NCI-H748 treated with DMSO at 0.1 percent for 48 hours (cell line): ENCODE results near the gene POTEG.
"Not testable (repeated sequence)": the region's sequence is repeated elsewhere in the genome, so short reads cannot be mapped to it uniquely, and the experiment has no call there.

Experiments
- DNase-seq: peaks from one replicate; lab custom pipeline; 2025; lab: John Stamatoyannopoulos, UW

POTEG gene

GRCh38 chr14:19434241-19434640, at the start of gene POTEG:
POTEG (minus strand) TSS chr14:19434341; CDS start chr14:19434289, 52 bp downstream.
- not testable (repeated sequence) for DNase-seq

GRCh38 chr14:19482093-19482492, 48.0 kb upstream of the POTEG start:
- DNase-seq, result not testable (repeated sequence)

DNA sequence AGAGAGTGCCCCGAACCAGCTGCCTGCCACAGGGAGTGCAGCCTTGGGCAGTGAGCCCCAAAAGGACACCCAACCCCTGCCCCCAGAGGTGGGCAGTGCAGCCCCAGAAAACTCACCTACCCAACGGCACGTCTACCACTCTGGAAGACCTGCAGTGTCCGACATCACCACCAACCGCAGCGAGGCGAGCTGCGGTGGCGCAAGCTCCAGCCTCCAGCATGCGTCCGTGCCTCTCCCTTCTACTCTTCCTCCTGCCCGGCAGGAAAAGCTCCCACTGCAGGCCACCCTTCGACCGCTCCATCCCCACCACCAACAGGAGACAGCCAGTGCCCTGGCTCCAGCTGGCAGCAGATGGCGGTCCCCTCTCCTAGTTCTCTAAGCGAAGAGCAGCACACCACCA, 47.3 kb upstream of the POTEG start:
- DNase-seq, result not testable (repeated sequence)

GRCh38 chr14:19480491-19480890, 46.4 kb upstream of the POTEG start:
- not testable (repeated sequence) for DNase-seq

DNA sequence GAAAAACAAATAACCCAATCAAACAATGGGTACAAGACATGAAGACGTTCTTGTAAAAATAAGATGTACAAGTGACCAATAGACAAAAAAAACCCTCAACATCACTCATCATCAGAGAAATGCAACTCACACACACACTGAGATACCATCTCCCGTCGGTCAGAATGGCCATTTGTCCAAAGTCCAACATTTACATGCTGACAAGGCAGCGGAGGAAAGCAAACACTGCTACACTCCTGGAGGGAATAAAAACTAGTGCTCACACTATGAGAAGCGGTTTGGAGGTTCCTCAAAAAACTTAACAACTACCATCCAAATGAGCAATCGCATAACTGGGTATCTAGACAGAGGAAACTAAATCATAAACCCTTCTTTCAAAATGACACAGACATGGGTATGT, 11.6 kb upstream of the POTEG start:
- DNase-seq, result not testable (repeated sequence)

- DNase-seq, result not testable (repeated sequence)
Observed at GRCh38 chr14:19439826-19440225, 5.7 kb upstream of the POTEG start.

GRCh38 chr14:19439219-19439618, 5.1 kb upstream of the POTEG start:
- not testable (repeated sequence) for DNase-seq

GRCh38 chr14:19437126-19437443, 2.9 kb upstream of the POTEG start:
- DNase-seq, result not testable (repeated sequence)

GRCh38 chr14:19436311-19437125, 2.4 kb upstream of the POTEG start:
- not testable (repeated sequence) for DNase-seq

- DNase-seq, result not testable (repeated sequence)
Observed at GRCh38 chr14:19435852-19436251, 1.7 kb upstream of the POTEG start.

- DNase-seq, result not testable (repeated sequence)
Observed at GRCh38 chr14:19434891-19435290, 750 bp upstream of the POTEG start.

DNA sequence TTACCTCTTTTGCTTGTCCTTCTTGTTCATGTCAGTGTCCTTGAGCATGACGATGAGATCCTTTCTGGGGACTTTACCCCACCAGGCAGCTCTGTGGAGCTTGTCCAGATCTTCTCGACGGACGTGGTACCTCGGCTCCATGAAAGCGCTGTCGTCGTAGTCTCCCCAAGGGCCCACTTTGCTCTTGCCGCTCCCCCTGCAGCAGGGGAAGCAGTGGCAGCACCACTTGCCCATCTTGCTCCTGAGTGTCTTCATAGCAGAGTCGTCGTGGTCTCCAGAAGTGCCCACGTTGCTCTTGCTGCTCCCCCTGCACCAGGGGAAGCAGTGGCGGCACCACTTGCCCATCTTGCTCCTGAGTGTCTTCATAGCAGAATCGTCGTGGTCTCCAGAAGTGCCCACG, 376 bp downstream of the POTEG start:
- not testable (repeated sequence) for DNase-seq

GRCh38 chr14:19408519-19408918, 25.6 kb downstream of the POTEG start:
- DNase-seq, result not testable (repeated sequence)

GRCh38 chr14:19402097-19402496, 32.0 kb downstream of the POTEG start:
- not testable (repeated sequence) for DNase-seq

- DNase-seq, result not testable (repeated sequence)
Observed at GRCh38 chr14:19394727-19395126, 39.4 kb downstream of the POTEG start.

- DNase-seq, result not testable (repeated sequence)
Observed at GRCh38 chr14:19390230-19390629, 43.9 kb downstream of the POTEG start.

DNA sequence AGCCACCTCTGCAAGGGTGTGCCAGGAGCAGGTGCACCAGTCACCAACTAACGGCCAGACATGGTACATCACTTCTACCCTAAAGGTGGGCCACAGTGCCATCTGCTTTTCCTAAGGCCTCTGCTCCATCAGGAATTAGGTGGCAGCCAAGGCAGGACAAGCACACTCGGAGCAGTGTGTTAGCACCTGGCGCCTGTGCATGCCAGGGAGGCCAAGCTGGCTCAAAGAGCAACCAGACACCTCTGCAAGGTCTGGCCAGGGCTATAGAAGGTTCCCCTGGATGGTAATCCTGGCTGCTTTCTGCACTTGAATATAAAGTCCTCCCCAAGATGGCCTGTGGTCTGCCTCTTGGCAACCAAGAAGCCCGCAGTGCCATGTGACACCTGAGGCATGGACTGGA, 45.4 kb downstream of the POTEG start:
- DNase-seq, result not testable (repeated sequence)

- DNase-seq, result not testable (repeated sequence)
Observed at GRCh38 chr14:19386996-19387395, 47.1 kb downstream of the POTEG start.

- not testable (repeated sequence) for DNase-seq
Observed at GRCh38 chr14:19386309-19386708, 47.8 kb downstream of the POTEG start.

DNA sequence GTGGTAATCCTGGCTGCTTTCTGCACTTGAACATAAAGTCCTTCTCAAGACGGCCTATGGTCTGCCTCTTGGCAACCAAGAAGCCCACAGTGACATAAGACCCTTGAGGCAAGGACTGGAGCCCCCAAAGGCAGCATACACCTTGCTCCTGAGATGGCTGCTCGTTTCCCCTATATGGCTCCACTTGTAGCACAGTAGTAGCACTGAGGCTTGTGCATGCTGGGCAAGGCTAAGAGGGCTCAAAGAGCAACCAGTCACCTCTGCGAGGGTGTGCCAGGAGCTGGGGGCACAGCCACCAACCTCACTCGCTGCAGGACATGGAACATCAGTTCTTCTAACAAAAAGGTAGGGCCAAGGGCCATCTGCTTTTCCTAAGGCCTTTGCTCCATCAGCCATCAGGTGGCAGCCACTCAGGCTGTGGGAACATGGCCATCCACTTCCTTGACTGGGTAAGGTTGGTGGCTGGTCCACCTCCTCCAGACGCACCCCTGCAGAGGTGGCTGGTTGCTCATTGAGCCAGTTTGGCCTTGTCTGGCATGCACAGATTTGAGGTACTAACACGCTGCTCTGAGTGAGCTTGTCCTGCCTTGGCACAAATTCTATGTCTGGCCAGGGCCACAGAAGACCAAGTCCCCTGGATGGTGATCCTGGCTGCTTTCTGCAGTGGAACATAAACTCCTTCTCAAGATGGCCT, 49.9 kb downstream of the POTEG start:
- not testable (repeated sequence) for DNase-seq

GRCh38 chr14:19383008-19383584, 51.0 kb downstream of the POTEG start:
- not testable (repeated sequence) for DNase-seq

DNA sequence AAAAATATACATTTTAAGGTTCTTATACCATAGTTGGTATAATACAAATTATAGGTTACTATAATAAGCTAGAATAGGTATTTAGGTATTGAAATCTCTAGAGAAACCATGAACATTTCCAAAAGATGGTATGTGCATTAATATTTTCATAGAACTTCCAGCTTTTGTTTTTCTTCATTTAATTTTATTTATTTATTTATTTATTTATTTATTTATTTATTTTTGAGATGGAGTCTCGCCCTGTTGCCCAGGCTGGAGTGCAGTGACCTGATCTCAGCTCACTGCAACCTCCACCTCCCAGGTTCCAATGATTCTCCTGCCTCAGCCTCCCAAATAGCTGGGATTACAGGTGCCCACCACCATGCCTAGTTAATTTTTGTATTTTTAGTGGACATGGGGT, 54.0 kb downstream of the POTEG start:
- DNase-seq, result not testable (repeated sequence)

DNA sequence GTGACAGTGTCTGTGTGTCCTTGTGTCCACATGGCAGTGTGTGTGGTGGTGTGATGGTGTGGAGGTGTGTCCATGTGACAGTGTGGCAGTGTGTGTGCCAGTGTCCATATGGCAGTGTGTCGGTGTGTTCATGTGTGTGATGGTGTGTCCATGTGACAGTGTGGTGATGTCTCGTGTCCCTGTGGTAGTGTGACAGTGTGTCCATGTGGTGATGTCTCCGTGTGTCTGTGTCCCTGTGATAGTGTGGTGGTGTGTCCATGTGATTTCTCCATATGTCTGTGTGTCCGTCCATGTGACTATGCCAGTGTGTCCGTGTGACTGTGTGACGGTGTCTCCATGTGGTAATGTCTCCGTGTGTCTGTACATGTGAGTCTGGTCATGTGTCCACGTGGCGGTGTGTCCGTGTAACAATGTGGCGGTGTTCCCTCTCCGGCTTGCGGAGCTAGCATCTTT, 59.7 kb downstream of the POTEG start:
- not testable (repeated sequence) for DNase-seq
